ENCODE results near the gene NR5A2.

Gene NR5A2

GRCh38 chr1:200053646-200054045 is 26.1 kb downstream of the NR5A2 start:
- TF ChIP-seq CTCF (IDR thresholded peaks at IDR 0.05; ENCODE audit: low read depth, low read length, missing control alignments) = no peak
- no peak for DNase-seq (ENCODE audit: extremely low read depth, low read depth)
- H3K4me3 ChIP-seq (replicated peaks; ENCODE audit: low read depth, low read length) = no peak overlapping the region

GRCh38 chr1:200058341-200058740 is 30.8 kb downstream of the NR5A2 start:
- DNase-seq (ENCODE audit: extremely low read depth, low read depth) = no peak
- no peak overlapping the region for H3K4me3 ChIP-seq (replicated peaks; ENCODE audit: low read depth, low read length)
- no peak for TF ChIP-seq CTCF (IDR thresholded peaks at IDR 0.05; ENCODE audit: low read depth, low read length, missing control alignments)

- H3K4me3 ChIP-seq (replicated peaks; ENCODE audit: low read depth, low read length) = no peak overlapping the region
- DNase-seq (ENCODE audit: extremely low read depth, low read depth) = no peak
- TF ChIP-seq CTCF (IDR thresholded peaks at IDR 0.05; ENCODE audit: low read depth, low read length, missing control alignments) = no peak
Observed at GRCh38 chr1:200062143-200062542, 34.6 kb downstream of the NR5A2 start.

GRCh38 chr1:200072636-200073285 is 45.3 kb downstream of the NR5A2 start:
- H3K4me3 ChIP-seq (replicated peaks; ENCODE audit: low read depth, low read length) = no peak overlapping the region
- no peak for TF ChIP-seq CTCF (IDR thresholded peaks at IDR 0.05; ENCODE audit: low read depth, low read length, missing control alignments)
- no peak for DNase-seq (ENCODE audit: extremely low read depth, low read depth)

GRCh38 chr1:200073286-200073637 is 45.8 kb downstream of the NR5A2 start:
- no peak for TF ChIP-seq CTCF (IDR thresholded peaks at IDR 0.05; ENCODE audit: low read depth, low read length, missing control alignments)
- no peak overlapping the region for H3K4me3 ChIP-seq (replicated peaks; ENCODE audit: low read depth, low read length)
- DNase-seq (ENCODE audit: extremely low read depth, low read depth) = no peak

GRCh38 chr1:200075522-200075921 is 48.0 kb downstream of the NR5A2 start:
- no peak overlapping the region for H3K4me3 ChIP-seq (replicated peaks; ENCODE audit: low read depth, low read length)
- no peak for TF ChIP-seq CTCF (IDR thresholded peaks at IDR 0.05; ENCODE audit: low read depth, low read length, missing control alignments)
- DNase-seq (ENCODE audit: extremely low read depth, low read depth) = no peak

All from HFF-Myc (cell line).